GM13976 (cell line): ENCODE results near the gene PRM1.

Experiments
- DNase-seq: peaks from one replicate; pipeline ENCODE4 v3.0.0; 2012; ENCODE audit warnings: low spot score
- in situ Hi-C: fragments of 300-500 bp; cut with MboI; formaldehyde crosslinking; loops from one replicate; pipeline ENCODE4 v1.12.0; 2022; ENCODE audit warnings: low sequenced_read_pairs, mixed read lengths, inconsistent platforms; ENCODE audit not compliant: unreplicated experiment
- TF ChIP-seq, protein P1 (sequence below): IDR thresholded peaks from 2 replicates; pipeline ENCODE4 v1.5.1; 2012; ENCODE audit warnings: borderline replicate concordance, mild to moderate bottlenecking; ENCODE audit not compliant: insufficient read depth; ENCODE audit errors: extremely low read depth, missing control alignments, control extremely low read depth

Gene PRM1

DNA sequence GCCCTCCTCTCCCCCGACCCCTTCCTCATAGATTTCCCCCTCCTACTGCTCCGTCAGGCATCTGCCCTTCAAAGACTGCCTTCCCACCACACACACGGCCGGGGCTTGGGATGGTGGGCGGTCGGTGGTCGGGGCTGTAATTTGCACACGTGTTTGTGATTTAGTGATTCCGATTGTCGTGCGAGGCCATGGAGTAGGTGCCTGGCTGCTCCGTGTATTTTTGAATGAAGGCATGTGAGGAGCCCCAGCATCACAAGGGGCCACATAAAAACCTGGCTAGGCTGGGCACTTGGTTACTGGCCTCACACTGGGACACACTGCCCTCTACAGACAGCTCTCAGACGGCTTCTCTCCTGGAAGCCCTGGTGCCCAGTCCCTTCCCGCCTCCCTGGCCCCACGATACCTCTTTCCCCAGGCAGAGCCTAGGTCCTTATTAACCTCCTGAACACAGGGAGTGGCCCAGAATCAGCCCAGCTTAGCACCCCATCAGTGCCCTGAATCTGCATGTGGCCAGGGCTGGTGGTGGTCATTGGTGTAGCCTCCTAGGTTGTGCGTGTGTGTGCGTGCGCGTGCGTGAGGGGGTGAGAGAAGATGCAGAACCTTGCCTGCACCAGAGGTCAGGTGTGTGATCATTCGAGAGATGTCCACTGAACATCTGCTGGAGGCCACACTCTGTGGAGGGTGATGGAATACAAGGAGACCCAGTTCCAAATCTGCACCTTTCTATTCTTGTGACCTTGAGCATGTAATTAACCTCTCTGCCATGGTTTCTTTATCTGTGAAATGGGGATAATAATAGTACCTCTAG, 23.8 kb downstream of the PRM1 start:
- TF ChIP-seq, protein P1, sequence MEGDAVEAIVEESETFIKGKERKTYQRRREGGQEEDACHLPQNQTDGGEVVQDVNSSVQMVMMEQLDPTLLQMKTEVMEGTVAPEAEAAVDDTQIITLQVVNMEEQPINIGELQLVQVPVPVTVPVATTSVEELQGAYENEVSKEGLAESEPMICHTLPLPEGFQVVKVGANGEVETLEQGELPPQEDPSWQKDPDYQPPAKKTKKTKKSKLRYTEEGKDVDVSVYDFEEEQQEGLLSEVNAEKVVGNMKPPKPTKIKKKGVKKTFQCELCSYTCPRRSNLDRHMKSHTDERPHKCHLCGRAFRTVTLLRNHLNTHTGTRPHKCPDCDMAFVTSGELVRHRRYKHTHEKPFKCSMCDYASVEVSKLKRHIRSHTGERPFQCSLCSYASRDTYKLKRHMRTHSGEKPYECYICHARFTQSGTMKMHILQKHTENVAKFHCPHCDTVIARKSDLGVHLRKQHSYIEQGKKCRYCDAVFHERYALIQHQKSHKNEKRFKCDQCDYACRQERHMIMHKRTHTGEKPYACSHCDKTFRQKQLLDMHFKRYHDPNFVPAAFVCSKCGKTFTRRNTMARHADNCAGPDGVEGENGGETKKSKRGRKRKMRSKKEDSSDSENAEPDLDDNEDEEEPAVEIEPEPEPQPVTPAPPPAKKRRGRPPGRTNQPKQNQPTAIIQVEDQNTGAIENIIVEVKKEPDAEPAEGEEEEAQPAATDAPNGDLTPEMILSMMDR = peak; percentile 86
- in situ Hi-C loops = loop anchor here (10.0 kb wide), 1 partner anchor 293 kb away; no protein-coding TSS in a partner anchor
- peak; percentile 80 for DNase-seq

DNA sequence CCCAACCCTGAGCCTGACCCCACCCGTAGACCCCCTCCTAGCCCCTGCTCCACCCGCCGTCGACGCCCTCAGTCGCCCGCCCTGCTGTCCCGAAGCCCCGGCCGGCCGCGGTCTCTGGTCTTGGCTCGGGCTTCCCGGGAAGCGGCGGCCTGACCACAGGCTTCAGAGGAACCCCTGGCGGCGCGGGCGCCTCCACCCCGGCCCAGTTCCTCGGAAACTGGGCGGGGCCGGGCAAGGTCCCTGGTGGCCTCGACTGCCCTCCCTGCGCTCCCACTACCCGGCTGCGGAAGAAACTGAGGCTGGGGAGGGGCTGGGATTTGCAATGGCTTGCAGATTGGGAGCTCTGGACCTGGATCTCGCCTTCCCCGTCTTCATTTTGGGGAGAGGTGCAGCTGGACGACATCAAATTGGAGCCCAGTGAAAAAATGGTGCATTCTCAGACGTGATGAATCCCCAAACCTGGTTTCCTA, 24.4 kb downstream of the PRM1 start:
- in situ Hi-C loops = loop anchor here (10.0 kb wide), 1 partner anchor 292 kb away; no protein-coding TSS in a partner anchor
- TF ChIP-seq, protein P1 = no peak
- DNase-seq = no peak

- TF ChIP-seq, protein P1 = peak; percentile 85
- peak; percentile 92 for DNase-seq
- in situ Hi-C loops = loop anchor here (10.0 kb wide), 1 partner anchor 291 kb away; no protein-coding TSS in a partner anchor
Observed at GRCh38 chr16:11255737-11256660, 25.1 kb downstream of the PRM1 start, which contains the start of gene SOCS1. Gene SOCS1 (minus strand): TSS chr16:11256204. CDS start chr16:11255478, 726 bp downstream.

DNA sequence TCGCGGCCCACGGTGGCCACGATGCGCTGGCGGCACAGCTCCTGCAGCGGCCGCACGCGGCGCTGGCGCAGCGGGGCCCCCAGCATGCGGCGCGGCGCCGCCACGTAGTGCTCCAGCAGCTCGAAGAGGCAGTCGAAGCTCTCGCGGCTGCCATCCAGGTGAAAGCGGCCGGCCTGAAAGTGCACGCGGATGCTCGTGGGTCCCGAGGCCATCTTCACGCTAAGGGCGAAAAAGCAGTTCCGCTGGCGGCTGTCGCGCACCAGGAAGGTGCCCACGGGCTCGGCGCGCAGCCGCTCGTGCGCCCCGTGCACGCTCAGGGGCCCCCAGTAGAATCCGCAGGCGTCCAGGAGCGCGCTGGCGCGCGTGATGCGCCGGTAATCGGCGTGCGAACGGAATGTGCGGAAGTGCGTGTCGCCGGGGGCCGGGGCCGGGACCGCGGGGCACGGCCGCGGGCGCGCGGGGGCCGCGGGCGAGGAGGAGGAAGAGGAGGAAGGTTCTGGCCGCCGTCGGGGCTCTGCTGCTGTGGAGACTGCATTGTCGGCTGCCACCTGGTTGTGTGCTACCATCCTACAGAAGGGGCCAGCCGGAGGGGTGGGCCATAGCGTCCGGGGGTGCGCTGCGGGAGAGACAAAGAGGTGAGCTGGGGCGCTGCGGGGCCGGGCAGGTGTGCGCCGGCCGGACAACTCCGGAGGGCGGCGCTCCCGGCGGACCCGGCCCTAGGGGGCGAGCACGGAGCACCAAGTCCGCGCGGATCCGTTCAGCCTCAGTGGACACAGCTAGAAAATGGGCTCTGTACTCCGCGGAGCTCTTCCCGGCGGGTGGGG, 26.0 kb downstream of the PRM1 start:
- in situ Hi-C loops = loop anchor here (10.0 kb wide), 1 partner anchor 290 kb away; no protein-coding TSS in a partner anchor
- TF ChIP-seq, protein P1 = peak; percentile 30
- peak; percentile 51 for DNase-seq

DNA sequence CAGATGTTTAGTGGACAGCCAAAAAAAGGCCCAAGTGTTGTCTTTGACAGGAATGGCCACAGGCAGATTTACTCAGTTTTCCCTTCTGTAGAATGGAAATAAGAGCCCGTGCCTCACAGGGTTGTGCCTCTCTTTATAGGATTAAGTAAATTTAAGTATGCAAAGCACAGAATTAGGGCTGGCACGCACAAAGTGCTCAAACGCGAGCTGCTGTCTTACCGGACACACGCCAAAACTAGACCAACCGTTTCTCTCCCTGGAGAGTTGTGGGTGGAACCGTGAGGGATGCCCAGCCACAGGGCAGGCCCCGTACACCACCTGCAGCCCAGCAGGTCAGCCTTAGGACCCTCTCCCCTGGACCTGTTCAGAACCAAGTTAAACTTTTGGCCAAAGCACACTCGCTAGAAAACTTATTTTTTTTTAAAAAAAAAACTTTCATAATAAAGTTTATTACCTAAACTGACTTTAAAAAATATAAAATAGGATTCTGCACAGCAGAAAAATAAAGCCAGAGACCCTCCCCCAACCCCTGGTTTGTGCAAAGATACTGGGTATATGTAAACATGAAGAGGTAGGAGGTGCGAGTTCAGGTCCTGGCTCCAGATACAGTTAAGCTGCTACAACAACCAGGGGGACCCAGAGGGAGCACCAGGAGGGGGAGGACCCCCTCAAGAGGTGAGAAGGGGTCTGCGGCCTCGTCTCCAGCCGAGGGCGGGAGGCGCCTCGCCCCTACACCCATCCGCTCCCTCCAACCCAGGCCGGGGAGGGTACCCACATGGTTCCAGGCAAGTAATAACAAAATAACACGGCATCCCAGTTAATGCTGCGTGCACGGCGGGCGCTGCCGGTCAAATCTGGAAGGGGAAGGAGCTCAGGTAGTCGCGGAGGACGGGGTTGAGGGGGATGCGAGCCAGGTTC, 26.9 kb downstream of the PRM1 start:
- TF ChIP-seq, protein P1 = no peak
- DNase-seq = no peak
- in situ Hi-C loops = loop anchor here (10.0 kb wide), 1 partner anchor 289 kb away; no protein-coding TSS in a partner anchor
